Stimulated activated CD4-positive, alpha-beta T cell treated with anti-CD3 and anti-CD28 coated beads, TNF-alpha, amount 100 ng/mL, for 4 hours (primary cell): ENCODE results near the gene FNDC5.
"Not testable (repeated sequence)": the region's sequence is repeated elsewhere in the genome, so short reads cannot be mapped to it uniquely, and the experiment has no call there.

Source experiments
- DNase-seq, 3 experiments: peaks; one replicate each; pipeline ENCODE4 v3.0.0-alpha.2; 2020; ENCODE audit warnings: low read depth in 3 of 3

FNDC5 gene

DNA sequence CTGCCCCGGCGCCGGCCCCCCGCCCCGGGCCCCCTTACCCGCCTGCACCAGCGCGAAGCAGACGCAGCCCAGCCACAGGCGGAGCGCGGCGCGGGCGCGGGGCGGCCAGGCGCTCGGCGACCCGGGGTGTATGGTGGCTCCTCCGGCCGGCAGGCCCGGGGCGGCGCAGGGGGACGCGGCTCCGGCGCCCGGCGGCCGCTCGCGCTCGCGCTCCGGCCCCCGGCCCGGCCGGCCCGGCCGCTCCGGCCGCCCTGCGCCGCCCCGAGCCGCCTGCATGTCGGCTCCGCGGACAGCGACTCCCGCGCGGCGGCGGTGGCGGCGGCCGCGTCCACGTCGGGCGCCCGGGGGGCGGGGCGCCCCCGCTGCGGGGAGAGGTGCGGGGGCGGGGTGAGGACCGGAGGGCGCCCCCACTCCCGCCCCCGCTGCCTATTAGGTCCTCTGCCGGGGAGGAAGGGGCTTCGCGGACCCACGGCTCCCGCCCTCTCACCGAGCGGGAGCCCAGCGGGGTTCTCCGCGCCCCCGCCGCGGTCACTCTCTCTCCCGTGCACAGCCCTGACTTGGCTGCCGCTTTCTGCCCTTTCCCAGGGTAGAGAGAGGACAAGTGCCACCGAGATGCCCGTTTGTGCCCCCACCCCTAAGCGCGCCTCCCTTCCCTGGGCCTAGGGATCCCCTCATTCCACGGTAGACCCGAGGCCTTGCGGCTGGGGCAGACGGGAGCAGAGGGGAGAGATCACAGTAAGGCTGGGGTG is at the start of gene FNDC5:
Gene FNDC5, minus strand, starts transcription at position 298 of the 749 bp plus-strand sequence.
- DNase-seq, result no peak

DNA sequence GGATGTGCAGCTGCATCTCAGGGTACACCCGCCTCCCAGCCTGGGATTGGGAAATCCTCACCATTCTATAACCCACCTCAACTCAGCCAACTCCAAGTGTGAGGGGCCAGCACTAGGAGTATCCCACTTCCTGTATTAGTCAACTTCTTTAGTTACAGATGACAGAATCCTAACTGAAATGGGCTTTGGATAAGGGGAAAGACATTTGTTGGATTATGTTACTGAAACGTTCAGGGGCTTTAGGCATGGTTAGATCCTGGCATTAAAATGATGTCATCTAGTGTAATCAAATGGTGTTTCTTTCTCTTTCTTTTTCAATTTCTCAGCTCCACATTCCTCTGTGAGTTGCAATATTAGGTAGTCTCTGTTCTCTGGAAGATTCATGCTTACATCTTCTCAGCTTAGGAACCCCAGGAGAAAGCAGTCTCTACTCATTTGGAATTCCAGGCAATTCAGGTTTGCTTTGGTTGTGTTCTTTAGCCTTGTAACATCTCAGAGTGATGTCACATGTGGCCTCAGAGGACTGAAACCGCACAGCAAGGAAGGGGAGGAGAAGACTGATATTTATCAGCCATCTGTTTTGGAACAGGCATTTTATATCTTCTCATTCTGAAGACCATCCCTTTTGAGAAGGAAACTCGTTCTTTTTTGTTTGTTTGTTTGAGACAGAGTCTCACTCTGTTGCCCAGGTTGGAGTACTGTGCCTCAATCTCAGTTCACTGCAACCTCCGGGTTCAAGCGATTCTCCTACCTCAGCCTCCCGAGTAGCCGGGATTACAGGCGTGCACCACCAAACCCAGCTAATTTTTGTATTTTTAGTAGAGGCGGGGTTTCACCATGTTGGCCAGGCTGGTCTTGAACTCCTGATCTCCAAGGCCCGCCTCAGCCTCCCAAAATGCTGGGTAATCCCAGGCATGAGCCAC is 49.4 kb upstream of the FNDC5 start:
- no peak for DNase-seq

- DNase-seq, result no peak
Observed at GRCh38 chr1:32918179-32918578, 47.5 kb upstream of the FNDC5 start.

DNA sequence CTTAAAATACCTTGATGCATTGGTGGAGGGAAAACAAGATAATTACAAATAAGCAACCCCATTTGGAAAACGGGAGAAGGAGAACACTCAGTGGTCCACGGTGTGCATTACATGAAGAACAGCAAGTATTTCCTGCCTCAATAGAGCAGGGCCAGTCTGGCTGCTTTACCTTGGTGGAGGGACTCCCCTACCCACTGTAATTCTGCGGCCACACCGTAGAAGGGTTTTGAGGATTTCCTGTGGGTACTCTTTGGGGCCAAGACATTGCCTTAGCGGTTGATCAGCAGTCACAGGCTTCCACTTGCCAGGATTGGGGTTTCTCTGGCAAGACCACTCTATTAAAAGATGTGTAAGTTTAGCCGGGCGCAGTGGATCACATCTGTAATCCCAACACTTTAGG is 46.8 kb upstream of the FNDC5 start:
- DNase-seq, result no peak

- DNase-seq, result no peak
Observed at GRCh38 chr1:32915766-32916706, 45.3 kb upstream of the FNDC5 start.

- DNase-seq, result no peak
Observed at GRCh38 chr1:32910319-32910718, 39.6 kb upstream of the FNDC5 start.

DNA sequence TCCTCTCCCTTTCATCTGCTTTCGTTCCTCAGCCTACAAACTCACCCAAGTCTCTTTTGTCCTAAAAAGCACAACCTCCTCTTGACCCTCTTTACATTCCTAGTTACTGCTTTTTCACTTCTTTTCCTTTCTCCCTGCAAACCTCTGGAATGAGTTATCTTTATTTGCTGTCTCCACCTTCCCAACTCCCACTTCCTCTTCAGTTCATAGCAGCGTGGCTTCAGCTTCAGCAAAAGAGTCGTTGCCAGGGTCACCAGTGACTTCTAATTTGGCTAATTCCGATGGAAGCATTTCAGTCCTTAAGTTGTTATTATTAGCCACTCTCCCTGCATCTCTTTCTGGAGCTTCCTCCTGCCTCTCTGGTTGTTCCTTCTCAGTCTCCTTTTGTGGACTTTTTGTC is 36.7 kb upstream of the FNDC5 start:
- DNase-seq, result no peak

DNA sequence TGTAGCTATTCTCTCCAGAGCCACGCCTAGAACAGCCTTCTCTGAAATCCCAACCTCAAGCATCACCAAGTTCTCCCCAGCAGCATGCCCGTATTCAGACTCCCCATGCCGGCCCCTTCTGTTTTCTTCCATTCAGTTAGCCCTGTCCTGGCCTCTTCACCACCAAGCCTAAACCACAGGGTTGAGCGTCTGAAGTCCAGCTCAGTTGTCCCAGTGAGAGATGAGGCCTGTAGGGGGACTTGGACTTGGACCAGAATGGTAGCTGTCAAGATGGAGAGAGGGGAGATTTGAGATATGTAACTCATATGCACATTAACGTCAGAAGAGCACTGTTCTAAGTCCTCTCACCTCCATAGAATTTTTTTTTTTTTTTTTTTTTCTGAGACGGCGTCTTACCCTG is 35.9 kb upstream of the FNDC5 start:
- DNase-seq, result no peak

GRCh38 chr1:32905588-32905987 is 34.9 kb upstream of the FNDC5 start:
- not testable (repeated sequence) for DNase-seq

GRCh38 chr1:32904797-32905196 is 34.1 kb upstream of the FNDC5 start:
- no peak for DNase-seq

- no peak for DNase-seq
Observed at GRCh38 chr1:32903991-32904785, 33.5 kb upstream of the FNDC5 start.

- no peak for DNase-seq
Observed at GRCh38 chr1:32902535-32902920, 31.8 kb upstream of the FNDC5 start.

DNA sequence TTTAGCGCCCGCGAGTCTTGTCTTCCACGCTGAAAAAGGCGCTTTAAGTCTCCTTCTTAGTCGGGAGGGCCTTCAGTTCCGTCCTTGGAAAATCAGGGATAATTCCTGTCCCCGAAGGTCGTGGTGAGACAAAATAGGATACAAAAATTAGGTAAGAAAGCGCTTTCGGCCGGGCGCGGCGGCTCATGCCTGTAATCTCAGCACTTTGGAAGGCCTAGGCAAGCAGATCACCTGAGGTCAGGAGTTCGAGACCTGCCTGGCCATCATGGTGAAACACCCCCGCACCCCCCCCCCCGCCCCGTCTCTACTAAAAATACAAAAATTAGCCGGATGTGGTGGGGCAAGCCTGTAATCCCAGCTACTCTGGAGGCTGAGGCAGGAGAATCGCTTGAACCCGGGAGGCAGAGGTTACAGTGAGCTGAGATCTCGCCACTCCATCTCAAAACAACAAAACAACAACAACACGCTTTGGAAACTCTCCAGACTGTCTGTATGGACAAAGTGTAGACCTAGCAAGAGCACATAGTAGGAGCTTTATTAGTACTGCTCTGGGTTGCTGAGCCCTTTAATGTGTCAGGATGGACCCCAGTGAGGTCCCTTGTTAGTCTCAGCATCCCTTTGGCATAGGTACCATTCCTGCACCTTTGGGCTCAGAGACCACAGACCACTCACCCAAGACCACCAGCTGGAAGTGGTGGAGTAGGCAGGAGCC is 31.3 kb upstream of the FNDC5 start:
- DNase-seq, result no peak

DNA sequence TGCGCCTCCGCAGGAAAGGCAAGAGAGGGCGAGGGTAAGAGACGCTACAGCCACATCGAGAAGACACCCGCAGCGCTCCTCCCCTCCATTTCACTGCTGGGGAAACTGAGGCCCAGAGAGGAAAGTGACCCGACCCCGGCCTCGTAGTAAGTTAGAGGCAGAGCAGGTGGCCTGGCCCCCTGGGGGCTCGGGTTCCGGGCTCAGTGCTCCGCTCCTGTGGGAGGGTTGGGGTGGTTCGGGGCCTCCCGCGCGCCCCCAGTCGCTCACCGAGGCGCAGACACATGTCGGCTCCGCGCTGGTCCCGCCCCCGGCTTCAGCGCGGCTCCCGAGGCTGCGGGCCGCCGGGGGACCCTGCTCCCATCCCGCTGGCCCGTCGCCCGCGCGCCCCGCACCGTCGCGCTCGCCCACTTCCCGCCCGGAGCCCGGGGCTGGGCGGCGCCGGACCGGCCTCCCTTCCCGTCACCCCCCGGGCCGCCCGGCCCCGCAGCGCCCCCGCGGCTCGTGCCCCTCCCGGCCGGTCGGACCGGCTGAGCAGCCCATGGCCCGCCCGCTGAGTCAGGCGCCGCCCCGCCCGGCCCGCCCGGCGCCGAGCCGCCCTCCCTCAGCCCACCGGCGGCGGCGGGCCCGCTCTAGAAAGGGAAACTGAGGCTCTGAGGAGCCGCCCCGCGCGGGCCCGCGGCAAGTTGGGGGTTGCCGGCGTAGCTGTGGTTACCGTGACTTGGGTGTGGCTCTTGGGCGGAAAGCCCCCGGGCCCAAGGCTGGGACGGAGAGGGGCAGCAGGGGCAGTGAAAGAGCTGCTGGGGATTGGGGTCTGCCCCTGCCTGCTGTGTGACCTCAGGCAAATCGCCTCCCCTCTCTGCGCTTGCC is 30.5 kb upstream of the FNDC5 start, which contains the start of gene TMEM54:
Gene TMEM54, minus strand, starts transcription at position 434 of the 867 bp plus-strand sequence. Its CDS starts 151 bp downstream, at position 283.
- no peak for DNase-seq

DNA sequence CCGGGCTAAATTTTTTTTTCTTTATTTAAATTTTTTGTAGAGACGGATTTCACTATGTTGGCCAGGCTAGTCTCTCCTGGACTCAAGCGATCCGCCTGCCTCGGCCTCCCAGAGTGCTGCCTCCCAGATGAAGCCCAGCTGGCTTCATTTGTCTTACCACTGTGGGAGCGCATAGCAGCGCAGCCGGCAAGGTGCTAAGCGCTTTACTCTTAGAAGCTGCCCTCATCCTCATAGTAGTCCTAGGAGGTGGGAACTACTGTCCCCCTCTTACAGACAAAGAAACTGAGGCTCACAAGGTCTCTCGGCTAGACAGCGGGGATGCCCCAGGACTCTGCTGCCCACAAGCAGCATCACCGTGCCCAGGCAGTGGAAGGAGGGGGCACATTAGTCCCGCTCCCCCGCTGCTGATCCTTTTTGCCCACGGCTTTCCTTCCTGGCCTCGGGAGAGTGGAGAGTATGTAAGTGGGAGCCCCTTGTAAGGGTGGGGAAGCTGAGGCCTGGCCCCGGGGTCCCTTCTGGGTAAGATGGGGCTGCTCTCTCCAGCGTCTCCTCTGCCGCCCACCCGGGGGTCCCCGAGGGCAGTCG is 29.8 kb upstream of the FNDC5 start:
- no peak for DNase-seq

DNA sequence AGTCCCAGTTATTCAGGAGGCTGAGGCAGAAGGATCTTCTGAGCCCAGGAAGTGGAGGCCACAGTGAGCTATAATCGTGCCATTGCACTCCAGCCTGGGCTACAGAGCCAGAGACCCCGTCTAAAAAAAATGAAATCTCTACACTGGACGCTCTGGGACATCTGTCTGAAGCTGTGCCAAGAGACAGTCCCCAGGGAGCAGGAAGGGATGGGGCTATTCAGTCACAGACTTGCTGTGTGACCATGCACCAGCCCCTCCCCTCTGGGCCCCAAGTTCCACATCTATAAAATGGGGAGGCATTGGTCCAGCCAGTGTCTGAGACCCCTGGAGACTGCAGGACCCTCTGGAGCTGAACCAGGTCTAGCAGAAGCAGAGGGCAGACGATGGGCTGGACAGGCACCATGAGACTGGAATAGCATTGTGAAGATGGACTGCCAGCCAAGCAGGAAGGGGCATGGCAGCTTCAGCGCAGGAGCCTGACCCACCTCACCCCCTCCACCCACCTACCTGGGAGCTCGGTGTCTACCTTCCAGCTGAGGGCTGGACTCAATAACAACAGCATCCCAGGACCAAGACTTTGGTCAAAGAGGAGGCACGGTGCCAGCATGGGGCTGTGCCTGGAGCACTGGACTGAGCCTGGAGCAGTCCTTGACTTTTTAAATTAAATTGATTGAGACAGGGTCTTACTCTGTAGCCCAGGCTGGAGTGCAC is 29.0 kb upstream of the FNDC5 start:
- DNase-seq, result no peak

- DNase-seq, result no peak
Observed at GRCh38 chr1:32898958-32899357, 28.2 kb upstream of the FNDC5 start.

DNA sequence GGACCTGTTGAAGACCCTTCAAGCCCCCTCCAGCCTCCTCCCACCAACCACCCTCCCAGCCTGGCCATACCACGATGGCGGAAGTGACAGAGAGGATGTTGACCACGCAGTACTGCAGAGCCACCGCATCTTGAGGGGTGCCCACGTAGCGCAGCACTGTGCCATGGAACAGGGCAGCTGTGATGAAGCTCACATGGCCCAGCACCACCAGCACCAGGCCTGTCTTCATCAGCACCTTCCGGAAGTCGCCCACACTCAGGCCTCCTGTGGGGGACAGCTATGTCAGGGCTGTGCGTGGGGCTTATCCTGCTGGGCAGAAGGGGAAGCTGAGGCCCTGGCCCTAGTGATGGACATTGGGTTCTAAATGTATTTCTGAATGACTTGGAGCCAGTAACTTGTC is 27.3 kb upstream of the FNDC5 start:
- no peak for DNase-seq
